C1 segment of cervical spinal cord (tissue), 14 donors: ENCODE measurements around the gene CAMTA1.
"Not testable (repeated sequence)": the region's sequence is repeated elsewhere in the genome, so short reads cannot be mapped to it uniquely, and the experiment has no call there.

Experiments used
- DNase-seq, 14 donors: peaks; one replicate each; lab custom pipeline; 2025; lab: John Stamatoyannopoulos, UW

The CAMTA1 gene

DNA sequence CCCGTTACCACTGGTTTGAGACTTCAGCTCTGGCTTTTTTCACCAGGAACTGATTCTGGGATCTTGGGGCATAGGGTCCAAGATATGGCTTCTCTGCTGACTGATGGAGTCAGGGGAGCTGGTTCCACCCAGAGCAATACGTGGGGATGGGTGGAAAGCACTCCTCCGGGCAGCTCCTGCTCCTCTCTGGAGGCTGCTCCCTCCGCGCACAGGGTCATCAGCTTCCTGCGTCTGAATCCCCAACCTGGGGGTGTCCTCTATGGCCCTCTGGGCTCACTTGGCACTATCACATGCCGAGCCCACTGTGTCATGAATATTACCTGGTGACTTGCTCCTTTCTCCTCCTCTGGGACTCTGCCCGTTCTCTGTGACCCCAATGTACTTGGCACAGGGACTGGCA is 580.5 kb downstream of the CAMTA1 start:
- DNase-seq = no peak

GRCh38 chr1:7366286-7366954 is 581.2 kb downstream of the CAMTA1 start:
- no peak for DNase-seq

DNA sequence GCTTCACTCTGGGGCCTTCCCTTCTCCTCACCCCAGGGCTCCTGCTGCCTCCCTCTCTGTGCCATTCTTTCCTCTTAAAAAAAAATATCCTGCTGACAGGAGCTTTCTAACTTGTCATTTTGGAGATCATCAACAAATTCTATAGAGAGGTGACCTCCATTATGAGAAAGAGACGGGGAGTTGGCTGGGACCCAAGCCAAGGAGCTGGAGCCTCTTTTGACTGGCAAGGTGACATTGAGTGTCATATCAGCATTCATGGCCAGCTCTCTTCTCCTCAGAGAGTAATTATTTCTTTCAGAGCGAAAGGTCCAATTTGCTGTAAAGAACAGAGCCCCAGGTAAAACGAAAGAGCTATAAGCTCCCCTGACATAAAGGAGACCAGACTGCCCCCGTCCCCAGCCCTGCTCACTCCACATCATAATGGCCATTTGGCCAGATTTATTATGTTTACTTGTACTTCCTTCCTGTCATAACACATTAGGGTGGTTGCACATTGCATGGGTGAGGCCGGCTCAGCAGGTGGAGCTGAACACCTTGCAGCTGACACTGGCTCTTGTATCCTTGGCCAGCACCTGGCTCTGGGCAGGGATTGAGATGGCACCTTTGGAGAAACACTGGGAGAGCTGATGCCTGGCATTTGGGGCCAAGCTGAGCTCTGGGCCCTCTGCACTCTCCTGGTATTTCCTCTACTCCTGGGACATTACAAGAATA is 581.9 kb downstream of the CAMTA1 start:
- DNase-seq = no peak

- DNase-seq = no peak
Observed at GRCh38 chr1:7369866-7370265, 584.6 kb downstream of the CAMTA1 start.

- no peak for DNase-seq
Observed at GRCh38 chr1:7371926-7372325, 586.7 kb downstream of the CAMTA1 start.

DNA sequence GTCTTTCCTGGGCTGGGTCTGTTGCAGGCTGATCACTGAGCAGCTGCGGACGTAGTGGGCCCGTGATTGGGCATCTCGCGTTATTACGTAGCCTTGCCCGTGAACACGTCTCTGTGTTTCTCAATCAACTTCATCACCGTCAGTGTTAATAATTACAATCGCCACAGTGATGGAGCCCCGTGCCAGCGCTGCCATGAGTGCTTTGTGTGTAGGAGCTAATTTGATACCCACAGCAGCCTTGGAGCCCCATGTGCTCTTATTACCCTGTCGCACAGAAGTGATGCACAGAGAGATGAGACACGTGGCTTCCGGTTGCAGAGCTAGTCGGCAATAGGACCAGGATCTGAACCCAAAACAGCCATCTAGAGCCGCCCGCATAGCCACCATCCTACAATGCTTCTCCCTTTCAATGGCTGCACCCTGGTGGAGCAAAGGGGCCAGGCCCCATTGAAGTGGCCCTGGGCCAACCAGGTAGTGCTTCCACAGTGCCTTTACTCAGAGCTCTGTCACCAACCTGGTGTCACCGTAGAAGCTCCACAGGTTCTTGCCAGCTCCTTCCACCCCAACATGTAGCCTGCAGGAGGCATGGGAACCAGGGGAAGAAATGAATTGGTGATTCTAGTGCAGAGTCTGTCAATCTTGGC is 587.3 kb downstream of the CAMTA1 start:
- no peak for DNase-seq

DNA sequence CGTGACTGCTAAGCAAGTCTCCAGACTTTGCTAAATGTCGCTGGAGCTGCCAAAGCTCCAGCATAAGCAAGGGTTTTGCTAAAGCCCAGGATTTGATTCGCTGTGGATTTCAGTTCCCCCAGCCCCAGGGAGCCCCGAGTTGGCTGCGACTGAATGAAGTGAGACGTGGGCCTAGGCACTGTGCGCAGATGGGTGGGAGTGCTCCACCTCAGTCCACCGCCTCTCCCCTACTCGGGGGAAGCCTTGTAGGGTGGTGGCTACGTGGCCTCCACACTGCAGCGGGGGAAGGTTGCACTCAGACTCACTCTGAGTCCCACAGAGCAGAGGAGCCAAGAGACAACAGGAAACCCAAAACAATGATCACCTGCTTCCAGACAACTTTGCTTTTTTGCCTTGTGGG is 588.0 kb downstream of the CAMTA1 start:
- DNase-seq = no peak

GRCh38 chr1:7373876-7374562 is 588.8 kb downstream of the CAMTA1 start:
- DNase-seq = peak in 6 of 14 donors; percentile 13 to 45 (median 28)

DNA sequence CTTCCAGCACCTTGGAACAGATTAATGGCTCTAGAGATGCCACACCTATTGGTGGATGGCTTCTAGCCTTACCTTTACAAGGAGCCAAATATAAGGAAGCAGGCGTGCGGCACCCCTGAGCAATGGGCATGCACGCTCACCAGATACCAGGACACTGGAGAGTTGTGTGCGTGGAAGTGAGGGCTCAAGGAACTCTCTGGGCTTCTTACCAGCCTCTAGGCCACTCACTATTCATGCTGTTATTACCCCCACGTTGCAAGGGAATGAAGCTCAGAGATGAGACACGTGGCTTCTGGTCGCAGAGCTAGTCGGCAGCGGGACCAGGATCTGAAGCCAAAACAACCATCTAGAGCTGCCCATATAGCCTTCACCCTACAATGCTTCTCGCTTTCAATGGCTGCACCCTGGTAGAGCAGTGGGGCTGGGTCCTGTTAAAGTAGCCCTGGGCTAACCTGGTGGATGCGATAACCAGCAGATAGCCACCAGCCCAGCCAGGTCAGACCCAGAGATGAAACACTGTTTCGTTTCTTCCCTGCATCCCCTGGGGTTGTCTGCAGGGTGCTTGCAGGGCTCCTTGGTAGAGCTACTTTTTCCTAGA is 589.4 kb downstream of the CAMTA1 start:
- no peak for DNase-seq

DNA sequence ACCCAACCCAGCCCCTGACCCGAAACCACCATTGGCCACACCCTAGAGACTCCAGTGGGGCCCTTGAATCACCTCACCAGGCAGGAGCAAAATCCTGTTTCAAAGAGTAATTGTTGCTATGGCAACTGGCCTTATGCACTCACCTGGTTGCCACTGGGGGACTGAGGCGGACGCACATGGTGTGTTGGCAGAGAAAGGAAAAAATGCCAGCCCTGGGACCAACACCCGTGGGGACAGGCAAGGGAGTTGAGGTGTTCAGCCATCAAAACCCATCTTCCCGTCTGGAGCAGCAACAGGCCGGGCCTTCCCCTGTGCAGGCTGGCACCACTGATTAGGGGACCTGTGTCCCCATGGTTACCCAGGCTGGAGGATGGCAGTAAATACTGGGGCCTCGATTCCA is 590.1 kb downstream of the CAMTA1 start:
- DNase-seq = no peak

DNA sequence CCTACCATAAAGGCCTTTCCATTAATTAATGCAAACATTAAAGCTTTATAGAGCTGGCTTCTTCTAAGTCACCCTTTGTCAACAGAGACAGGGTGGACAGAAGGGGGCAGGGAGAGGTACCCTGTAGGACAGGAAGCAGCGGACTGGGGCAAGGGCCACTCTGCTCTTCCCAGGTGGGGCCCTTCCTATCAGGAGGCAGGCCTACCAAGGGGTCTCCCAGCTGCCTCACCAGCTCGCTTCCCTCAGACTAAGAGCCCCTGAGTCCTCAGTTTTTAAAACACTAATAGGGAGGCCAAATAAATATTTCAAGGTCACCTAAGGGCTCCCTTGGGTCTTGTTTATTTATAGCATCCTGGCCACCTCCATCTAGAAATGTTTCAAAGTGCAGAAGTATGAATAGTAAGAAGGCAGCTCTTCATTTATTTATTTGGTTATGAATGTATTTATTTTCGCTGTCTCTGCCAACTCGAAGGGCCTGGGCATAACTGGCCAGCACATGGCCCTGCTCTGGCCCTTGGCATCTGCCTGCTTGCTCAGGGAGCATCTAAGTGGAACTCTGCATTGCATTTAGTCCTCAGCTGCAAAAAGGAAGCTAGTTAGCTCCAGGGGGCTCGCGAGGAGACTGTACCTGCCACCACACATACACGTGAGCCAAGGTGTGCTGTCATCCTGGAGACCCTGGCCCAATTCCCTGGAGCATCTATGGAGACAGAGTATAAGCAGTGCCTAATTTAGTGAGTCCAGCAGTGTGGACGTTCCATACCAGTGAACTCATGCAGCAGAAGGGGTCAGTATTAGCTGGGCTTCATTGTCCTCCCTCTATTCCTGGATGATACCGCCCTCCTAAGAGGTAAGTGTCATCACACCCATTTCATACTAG is 590.8 kb downstream of the CAMTA1 start:
- DNase-seq = no peak

DNA sequence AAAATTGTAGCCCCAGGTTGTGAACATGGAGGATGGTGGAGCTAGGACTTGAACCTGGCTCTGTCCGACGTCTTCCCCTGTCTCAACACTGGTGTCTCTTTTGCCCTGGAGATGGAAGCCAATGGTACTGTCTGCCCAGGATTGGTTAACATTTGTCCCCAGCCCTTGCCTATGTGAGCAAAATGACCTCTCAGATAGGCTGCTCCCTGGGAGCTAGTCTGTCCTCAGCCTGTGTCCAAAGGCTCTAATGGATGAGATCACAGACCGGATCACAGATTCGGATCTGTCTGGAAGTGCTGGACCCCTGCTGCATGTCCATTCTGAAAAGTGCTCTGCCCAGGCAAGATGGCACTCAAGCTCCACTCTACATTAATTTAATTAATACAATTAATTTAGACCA is 591.4 kb downstream of the CAMTA1 start:
- DNase-seq = no peak

DNA sequence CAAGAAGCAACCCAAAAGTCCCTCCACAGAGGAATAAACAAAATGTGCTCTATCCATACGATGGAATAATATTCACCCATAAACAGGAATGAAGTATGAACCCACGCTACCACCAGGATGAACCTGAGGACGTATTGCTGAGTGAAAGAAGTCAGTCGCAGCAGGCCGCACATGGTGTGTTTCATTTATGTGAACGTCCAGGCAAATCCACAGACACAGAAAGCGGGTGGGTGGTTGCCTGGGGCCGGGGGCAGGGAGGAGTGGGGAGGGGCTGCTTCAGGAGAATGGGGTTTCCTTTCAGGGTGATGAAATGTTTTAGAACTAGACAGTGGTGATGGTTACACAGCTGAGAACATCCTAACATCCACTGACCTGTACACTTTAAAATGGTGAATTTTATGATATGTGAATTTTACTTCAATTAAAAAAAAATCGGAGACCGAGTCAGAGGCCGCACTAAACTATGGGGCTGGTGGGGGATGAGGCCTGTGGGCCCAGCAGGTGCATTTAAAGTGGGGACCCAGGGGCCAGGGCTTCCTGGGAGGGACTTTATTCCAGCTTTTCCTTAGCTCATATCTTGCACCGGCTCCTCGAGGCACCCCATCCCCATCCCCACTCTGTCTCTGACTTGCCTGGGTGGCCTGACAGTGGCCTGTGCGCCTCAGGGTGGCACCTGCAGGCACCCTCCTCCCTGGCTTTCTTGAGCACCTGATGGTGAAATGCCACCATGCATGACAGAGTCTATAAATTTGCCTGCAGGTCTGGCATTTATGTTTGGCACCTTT is 593.3 kb downstream of the CAMTA1 start:
- no peak for DNase-seq

DNA sequence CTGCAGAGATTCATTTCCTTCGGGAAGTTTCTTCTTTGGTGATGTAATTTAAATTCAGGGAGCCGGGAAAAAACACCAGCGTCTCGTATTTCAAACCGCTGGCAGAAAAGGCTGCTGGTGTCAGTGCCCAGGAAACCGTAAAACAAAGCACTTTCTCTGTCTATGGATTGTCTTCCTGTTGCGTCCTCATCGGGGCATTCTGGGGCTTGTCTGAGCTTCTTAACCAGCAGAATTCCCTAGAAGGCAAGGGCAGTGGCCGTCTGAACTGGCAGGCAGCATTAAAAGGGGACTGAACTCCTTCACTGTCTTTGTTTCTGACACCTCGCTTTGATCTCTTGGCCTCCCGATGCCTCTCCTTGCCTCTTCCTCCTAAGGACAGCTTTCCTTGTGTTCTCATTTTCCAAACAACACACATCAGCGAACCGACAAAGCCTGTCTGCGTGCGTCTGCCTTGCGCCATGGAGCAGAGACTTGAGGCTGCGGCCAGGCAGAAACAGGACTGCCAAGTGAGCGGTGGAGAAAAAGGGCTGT is 594.3 kb downstream of the CAMTA1 start:
- DNase-seq = peak in 4 of 14 donors; percentile 13 to 23 (median 18)

GRCh38 chr1:7380068-7380467 is 594.8 kb downstream of the CAMTA1 start:
- DNase-seq = not testable (repeated sequence)

GRCh38 chr1:7380712-7381111 is 595.5 kb downstream of the CAMTA1 start:
- DNase-seq = no peak

DNA sequence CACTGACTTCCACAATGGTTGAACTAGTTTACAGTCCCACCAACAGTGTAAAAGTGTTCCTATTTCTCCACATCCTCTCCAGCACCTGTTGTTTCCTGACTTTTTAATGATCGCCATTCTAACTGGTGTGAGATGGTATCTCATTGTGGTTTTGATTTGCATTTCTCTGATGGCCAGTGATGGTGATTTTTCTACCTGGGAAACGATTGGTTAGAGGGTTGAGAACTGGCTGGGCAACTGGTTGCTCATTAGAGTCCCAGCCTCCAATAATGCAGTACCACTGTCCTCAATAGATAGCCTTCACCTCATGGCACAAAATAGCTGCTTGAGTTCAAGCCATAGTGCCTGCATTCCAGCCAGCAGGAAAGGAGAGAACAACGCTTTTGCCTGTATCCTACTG is 596.5 kb downstream of the CAMTA1 start:
- not testable (repeated sequence) for DNase-seq

DNA sequence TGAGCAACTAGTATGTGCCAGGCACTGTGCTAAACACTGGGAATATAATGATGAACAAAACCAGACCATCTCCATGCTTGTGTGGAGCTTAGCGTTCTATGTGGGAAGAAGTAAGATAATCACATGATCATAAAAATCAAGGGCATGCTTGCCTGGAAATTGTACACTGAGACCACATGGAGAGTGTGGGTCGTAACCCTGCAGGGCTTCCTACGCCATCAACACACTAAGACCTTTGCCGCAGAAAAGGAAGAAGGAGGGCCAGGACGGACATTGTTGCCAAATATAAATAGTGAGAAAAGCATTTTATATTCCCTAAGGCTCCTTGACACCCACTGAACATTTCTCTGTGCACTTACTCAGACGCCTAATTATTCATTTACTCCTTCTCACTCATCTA is 597.7 kb downstream of the CAMTA1 start:
- DNase-seq = no peak

- no peak for DNase-seq
Observed at GRCh38 chr1:7383671-7384520, 598.6 kb downstream of the CAMTA1 start.
